Adipose tissue (tissue), 3 donors: ENCODE results near the gene ANXA10. TPM values are rescaled to one million over a fixed set of nuclear protein-coding genes. Genes with fewer than 3 reads are reported as not detected.

ENCODE experiments used
- H3K27ac ChIP-seq: one replicate; pipeline ENCODE4 v1.5.1; 2013; ENCODE audit warnings: low read depth, low read length
- WGBS, 3 donors: extraction: QIAGEN DNeasy Blood & Tissue Kit; methylation state at CpG; one replicate each; pipeline ENCODE4 v1.1.7; 2013; 5-methylcytosine and 5-hydroxymethylcytosine counted together
- polyA plus RNA-seq, 3 donors: library from polyadenylated mRNA; stranded (reverse); fragments of 200-250 nt; gene quantifications; one replicate each; pipeline ENCODE4 v1.2.3, GENCODE V29; 2013
- donor health status: healthy with polysubstance abuse.
- donor health status: Bipolar disorder and iron deficiency.
- donor health status: healthy.

ANXA10 gene, protein sequence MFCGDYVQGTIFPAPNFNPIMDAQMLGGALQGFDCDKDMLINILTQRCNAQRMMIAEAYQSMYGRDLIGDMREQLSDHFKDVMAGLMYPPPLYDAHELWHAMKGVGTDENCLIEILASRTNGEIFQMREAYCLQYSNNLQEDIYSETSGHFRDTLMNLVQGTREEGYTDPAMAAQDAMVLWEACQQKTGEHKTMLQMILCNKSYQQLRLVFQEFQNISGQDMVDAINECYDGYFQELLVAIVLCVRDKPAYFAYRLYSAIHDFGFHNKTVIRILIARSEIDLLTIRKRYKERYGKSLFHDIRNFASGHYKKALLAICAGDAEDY
- 10 to 100 TPM in 1 of 3 donors, 1 to 10 TPM in 2; 2.9 to 21.6 (median 7.9) TPM for polyA plus RNA-seq

DNA sequence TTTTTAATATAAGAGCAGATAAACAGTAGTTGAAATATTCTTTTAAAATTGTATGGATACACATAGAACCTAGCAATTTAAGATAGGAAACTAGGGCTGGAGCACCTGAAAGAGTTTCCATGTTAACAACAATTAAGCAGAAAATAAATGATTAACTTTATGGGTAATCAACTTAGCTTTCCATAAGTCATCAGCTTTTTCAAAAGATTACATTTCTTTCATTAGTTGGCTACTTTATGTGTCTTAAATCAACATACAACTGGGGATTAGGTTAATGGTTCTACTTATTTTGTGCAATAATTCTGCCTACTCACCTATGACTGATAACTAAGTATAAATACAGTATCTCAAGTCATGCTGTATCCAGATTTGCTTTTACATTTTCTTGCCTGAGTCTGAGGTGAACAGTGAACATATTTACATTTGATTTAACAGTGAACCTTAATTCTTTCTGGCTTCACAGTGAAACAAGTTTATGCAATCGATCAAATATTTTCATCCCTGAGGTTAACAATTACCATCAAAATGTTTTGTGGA is at the start of gene ANXA10:
Gene ANXA10, plus strand, starts transcription at position 362 of the 537 bp plus-strand sequence. Its CDS starts 164 bp downstream, at position 526.
- WGBS, 3 donors = 24 to 88% (median 79%) methylated on average over 1 of the region's 1 CpG
- H3K27ac ChIP-seq = no peak within 1 kb of the TSS

DNA sequence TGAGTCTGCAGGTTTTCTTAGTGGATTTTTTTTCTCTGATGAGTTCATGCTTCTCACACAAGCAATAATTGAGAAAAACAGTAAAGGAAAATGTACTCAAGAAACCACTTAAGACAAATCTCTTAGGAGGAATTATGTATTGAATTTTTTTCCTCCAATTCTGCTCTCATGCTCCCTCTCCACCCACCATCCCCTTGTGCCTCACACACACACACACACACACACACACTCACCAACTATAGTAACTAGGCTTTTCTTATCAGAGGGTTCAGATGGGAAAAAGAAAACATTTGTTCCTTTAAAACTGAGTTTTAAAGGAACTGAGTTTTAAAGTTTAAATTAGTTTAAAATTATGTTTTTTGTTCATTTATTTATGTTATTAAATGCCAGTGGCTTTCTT is 47.0 kb upstream of the ANXA10 start:
- H3K27ac ChIP-seq = no peak overlapping the region

DNA sequence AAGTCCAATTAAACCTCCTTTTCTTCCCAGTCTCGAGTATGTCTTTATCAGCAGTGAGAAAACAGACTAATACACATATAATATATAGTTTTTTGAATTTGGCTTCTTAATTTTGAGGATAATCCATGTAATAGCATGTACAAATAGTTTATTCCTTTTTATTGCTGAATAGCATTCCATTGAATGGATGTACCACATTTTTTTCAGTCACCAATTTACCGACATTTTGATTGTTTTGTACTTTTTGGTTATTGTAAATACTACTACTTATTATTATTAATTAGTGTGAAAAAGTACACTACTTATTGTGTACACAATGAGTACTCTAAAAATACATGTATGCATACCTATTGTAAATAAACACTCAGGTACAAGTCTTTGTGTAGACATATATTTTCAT is 42.3 kb upstream of the ANXA10 start:
- H3K27ac ChIP-seq = no peak overlapping the region
- WGBS, 3 donors = 55 to 77% (median 66%) methylated on average over 2 of the region's 2 CpGs

DNA sequence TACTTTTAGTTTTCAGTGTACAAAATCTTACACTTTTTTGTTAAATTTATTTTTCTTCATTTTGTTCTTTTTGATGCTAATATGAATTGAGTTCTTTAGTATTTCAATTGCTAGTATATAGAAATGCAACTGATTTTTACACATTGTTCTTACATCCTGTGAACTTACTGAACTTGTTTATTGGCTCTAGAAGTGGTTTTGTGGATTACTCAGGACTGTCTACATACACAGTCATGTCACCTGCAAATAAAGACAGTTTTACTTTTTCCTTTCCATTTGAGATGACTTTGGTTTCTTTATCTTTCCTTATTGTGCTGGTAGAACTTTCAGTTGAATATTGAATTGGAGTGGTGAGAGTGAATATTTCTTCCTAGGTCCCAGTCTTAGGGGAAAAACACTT is 40.8 kb upstream of the ANXA10 start:
- H3K27ac ChIP-seq = no peak overlapping the region

DNA sequence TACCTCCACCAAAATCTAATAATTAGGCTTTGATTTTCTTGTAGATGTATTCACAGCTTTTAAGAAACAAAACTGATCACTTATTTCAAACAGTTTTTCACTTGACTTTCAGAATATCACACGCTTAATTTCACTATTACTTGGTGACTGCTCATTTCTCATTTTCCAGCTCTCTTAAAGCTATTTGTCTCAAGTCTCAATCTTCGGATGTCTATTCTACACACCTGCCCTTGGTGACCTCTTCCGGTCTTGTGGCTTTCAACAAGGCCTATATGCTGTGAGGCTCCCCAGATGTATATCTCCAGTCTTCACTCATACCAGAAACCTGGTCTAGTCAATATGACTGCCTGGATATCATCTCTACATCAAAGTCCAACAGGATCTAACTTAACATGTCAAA is 34.9 kb upstream of the ANXA10 start:
- H3K27ac ChIP-seq = no peak overlapping the region
- 84 to 89% (median 87%) methylated on average over 3 of the region's 3 CpGs for WGBS, 3 donors

DNA sequence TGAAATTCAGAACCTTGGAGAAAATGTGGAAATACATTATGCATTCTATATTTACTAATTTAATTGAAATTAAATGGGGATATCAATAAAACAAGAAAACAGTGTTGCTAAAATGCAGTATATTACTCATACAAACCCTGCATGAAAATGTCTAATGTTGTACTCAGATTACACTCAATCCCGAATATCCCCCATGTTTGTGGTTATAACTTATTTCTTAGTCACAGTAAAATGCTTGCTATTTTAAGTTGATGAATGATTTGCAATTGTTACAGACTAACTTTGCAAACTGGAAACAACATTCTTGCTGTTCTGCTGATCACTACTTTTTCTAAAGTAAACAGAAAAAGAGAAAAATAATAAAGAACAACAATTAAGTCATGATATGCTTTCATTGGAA is 33.1 kb upstream of the ANXA10 start:
- 78 to 84% (median 80%) methylated on average over 1 of the region's 1 CpG for WGBS, 3 donors
- H3K27ac ChIP-seq = no peak overlapping the region

DNA sequence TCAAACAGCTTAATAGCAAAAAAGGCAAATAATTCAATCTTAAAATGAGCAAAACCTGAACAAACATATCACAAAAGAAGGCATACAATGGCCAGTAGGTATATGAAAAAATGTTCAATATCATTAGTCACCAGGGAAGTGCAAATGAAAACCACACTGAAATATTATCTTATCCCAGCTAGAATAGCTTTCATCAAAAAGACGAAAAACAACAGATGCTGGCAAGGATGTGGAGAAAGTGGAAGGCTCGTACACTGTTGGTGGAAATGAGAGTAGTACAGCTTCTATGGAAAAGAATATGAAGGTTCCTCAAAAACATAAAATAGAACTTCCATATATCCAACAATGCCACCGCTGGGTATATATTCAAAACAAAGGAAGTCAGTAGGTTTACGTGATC is 29.3 kb upstream of the ANXA10 start:
- no peak overlapping the region for H3K27ac ChIP-seq
- WGBS, 3 donors = 84 to 86% (median 85%) methylated on average over 4 of the region's 4 CpGs

DNA sequence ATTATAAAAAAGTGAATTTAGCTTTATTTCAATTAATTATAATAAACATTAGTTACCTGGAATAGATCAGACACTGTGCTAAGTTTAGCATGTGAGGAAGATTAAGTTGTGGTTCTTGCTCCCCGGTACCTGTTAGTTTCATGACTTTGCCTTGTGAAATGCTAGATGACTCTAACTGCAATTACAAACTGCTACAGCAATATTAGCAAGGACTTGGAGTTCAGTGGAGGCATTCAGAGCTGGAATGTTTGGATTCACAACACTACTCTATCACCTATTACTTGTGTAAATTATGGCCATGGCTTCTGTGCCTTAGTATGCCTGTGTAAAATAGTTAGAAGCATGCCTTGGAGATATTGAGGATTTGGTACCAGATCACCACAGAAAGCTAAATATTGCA is 21.4 kb upstream of the ANXA10 start:
- WGBS, 3 donors = 90 to 96% (median 92%) methylated on average over 1 of the region's 1 CpG
- no peak overlapping the region for H3K27ac ChIP-seq

DNA sequence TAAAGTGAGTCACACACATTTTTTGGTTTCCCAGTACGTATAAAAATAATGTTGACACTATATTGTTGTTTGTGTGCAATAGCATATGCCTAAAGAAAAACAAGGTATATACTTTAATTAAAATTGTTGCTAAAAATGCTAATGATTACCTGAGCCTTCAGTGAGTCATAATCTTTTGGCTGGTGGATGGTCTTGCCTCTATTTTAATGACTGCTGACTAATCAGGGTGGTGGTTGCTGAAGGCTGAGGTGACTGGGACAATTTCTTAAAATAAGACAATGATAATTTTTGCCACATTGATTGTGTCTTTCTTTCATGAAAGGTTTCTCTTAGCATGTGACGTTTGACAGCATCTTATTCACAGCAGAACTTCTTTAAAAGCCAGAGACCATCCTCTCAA is 21.0 kb upstream of the ANXA10 start:
- WGBS, 3 donors = 66 to 81% (median 81%) methylated on average over 2 of the region's 2 CpGs
- H3K27ac ChIP-seq = no peak overlapping the region

DNA sequence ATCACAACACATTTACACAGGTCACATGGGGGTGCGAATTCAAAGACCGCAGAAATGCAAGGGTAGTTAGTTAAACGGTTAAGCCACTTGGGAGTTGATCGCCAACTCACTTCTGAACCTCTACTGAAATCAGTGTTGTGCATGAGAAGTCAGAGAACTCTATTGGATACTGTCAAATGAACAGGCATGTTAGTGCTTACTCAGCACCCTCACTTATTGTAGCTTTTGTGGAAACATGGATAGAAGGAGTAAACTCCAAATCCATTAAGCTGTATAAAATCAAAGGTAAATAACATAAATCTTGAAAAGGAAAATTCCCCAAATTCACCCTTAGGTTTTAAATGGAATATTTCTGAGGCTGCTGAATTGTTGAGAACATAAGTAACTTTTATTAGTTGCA is 17.5 kb upstream of the ANXA10 start:
- no peak overlapping the region for H3K27ac ChIP-seq
- 88 to 93% (median 89%) methylated on average over 4 of the region's 4 CpGs for WGBS, 3 donors

DNA sequence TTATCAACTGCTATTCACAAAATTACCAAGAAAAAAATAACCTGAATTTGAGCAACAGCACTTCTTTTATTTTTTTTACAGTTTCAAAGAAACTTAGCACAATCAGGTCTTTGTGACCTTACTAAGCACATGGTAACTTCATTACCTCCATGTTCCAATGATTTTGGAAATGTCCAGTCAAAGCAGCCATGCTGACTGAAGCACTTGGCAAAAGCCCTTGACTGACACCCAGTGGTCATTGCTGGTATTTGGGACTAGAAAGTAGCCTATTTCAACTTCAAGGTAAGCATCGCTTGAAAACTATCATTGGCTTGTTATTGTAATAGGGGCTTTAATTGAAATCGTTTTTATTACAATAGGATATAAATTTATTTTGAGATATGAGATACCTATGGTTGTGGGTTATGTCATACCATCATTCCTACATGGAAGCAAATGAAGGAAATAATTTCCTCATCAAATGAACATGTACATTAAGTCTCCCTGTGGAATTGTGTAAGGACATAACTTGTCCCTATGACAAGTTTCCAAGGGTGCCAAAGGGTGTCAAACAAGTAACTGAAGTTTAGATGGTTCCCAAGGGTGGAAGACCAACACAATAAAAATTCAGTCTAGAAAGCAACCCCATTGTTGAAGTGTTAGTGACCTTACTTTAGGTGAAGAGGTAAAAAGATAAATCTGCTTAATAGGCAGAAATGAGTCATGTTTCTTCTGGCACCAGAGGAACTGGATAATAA is 15.2 kb upstream of the ANXA10 start:
- WGBS, 3 donors = 11 to 19% (median 11%) methylated on average over 2 of the region's 2 CpGs
- no peak overlapping the region for H3K27ac ChIP-seq

DNA sequence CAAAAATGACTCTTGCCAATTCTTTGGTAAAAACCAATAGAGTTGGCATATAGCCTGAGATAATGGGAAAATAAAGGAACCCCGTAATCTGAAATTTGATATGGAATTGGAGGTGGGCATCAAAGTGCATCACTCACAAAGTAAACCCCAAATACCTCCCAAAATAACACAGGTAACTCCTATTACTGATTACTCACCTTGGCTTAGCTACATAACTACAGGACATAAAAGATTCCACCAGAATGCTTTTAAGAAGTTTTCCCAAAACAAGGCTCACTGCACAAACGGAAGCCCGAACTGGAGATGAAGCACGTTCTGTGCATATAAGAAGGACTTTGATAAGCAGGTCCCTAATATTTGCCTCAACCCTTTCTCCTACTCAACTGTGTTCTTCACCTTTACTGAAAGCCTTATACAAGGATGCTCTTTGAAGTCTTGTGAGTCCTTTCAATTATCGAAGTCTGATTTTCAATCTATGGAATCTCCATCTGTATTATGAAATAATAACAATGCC is 14.6 kb upstream of the ANXA10 start:
- WGBS, 3 donors = 67 to 82% (median 81%) methylated on average over 5 of the region's 5 CpGs
- H3K27ac ChIP-seq = no peak overlapping the region

DNA sequence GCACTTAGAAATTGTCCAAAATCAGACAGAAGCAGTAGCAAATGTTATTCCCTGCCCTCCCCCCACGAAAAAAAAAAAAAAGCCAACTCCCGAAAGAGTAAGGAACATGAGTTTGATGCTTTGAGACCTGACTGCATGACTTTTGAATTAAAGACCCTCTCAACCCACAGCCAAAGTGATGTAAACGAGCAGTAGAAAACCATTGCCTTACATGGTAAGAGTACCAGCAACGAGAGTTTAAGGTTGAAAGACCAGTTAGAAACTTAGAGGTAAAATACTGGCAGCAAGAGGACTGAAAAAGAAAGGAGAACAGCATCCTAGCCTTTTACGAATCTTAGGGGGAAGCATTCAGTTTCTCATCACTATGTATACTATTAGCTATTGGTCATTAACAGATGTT is 10.0 kb upstream of the ANXA10 start:
- no peak overlapping the region for H3K27ac ChIP-seq
- 68 to 73% (median 70%) methylated on average over 5 of the region's 5 CpGs for WGBS, 3 donors

DNA sequence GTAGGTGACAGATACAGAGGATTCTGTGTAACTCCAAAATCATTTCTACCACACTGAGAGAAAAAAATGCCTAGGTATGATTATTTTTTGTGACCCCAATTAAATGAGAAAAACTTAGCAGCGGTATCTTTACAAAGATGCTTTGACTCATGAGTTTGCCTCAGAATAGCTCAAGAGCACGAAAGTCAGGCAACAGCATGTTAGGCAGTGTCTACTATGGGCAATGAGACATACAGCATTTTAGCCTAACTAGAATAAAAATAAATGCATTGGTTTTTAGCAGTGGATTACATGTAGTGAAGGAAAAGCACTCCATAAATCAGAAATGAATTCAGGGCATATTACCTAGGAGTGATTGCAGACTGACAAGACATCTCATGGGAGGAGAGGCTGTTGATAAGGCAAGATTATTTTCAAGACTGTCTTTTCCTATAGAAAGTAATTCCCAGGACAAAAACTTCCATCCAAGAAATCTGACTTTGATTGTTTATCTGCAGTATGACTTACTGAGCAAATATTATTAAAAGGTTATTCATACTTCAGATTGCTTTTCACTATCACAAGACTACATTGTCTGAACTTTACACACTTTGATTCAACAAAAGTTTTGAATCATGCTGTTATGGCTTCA is 3.6 kb downstream of the ANXA10 start:
- WGBS, 3 donors = 76 to 91% (median 84%) methylated on average over 2 of the region's 2 CpGs
- no peak overlapping the region for H3K27ac ChIP-seq

DNA sequence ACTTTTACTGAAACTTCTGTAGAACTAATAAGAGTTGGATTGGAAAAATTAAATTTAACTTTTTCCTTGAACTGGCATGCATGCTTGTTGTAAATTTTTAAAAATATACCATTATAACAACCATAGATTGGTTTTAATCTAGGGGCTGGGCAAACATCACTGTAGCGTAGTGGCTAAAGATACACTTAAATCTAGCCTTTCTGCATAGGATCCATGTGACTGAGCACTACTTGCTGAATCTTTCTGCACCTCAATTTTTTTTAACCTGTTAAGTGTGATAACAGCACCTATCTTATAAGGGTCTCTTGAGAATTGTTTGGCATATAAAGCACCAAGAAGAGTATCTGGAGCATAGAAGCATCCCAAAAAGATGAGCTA is 4.1 kb downstream of the ANXA10 start:
- 67 to 95% (median 90%) methylated on average over 1 of the region's 1 CpG for WGBS, 3 donors
- H3K27ac ChIP-seq = no peak overlapping the region

DNA sequence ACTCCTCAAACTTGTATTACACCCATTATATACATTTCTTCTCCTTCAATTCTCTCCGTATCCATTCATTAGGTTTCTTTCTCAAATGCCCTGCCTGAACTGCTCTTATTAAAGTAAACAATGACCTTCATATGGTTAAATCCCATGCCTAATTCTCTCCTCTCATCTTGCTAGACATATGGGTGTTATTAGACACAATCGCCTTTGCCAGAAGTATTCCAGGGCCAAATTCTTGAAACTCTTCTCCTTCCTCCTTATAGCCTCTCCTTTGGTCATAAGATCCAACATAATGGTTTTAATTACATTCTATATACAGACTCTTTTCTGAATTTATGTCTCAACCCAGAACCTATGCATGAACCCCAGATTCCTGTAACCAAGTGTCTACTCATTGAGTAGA is 4.8 kb downstream of the ANXA10 start:
- H3K27ac ChIP-seq = no peak overlapping the region
- 59 to 96% (median 78%) methylated on average over 2 of the region's 2 CpGs for WGBS, 3 donors

DNA sequence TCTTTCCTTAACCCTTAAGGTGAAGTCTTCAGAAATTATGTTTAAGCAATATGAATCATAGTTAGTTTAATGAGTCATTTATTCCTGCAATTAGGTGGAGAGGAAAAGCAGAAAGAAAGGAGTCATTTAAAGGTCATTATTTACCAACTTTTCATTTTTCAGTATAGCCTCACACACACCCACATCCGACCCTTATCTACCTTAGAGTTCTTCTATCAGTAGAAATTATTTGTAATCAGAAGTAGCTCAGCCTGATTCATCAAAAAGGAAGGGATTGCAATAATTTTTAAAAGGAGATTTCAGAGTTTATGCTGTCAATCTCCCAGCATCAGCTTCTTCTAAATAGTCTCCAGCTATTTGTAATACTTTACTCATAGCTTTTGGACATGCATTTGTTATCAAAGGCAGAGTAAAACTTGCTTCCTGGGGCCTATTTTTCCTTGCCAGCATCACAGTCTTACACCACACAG is 5.9 kb downstream of the ANXA10 start:
- 15 to 61% (median 53%) methylated on average over 1 of the region's 1 CpG for WGBS, 3 donors
- H3K27ac ChIP-seq = no peak overlapping the region

DNA sequence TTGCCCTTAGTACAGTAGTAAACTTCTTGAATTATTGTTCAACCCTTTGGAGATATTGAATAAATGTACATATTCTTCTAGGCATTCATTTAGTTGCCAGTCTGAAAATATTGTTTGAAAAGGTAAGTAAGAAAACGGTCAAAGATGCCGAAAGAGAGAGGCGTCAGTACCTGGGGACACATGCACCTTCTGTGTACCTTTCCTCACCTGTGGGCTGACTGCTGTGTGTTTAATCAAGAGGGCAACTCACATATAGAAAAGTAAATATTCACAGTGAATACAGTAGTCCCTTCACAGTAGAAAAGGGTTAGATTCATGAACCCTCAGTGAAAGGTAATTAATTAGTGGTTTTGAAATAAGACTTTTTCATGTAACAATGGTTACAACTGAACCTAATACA is 6.9 kb downstream of the ANXA10 start:
- WGBS, 3 donors = 70 to 89% (median 88%) methylated on average over 3 of the region's 3 CpGs
- no peak overlapping the region for H3K27ac ChIP-seq

DNA sequence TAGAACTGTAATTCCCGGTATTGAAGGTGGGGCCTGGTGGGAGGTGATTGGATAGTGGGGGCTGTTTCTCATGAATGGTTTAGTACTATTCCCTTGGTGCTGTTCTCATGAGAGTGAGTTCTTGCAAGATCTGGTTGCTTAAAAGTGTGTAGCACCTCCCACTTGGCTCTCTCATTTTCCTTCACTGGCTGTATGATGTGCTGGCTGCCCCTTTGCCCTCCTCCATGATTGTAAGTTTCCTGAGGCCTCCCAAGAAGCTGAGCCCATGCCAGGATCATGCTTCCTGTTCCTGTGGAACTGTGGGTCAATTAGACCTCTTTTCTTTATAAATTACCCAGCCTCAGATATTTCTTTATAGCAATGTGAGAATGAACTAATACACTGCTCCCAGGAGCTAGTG is 8.7 kb downstream of the ANXA10 start:
- H3K27ac ChIP-seq = no peak overlapping the region
- 90 to 96% (median 96%) methylated on average over 1 of the region's 1 CpG for WGBS, 3 donors
